ENCODE measurements around the gene PRRC2C.
"Not testable (repeated sequence)": the region's sequence is repeated elsewhere in the genome, so short reads cannot be mapped to it uniquely, and the experiment has no call there.

PRRC2C gene

DNA sequence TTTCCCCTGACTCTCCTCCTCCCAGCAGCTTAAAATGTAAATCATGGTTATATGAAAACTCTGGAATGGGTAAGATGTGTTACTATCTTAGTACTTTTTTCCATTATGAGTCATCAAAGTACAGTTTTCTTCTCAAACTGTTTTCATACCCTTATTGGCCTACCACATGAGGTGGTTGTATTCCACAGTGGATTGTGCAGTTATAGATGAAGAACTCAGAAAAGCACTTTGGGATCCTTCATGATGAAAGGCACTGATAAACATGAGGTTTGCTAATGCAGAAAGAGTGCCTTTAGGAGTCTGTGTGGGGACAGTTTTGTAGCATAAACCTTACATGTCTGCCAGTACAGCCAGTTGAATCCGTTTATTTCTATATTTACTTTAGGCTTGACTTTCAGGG, 104.7 kb downstream of the PRRC2C start:
- no peak for DNase-seq

DNA sequence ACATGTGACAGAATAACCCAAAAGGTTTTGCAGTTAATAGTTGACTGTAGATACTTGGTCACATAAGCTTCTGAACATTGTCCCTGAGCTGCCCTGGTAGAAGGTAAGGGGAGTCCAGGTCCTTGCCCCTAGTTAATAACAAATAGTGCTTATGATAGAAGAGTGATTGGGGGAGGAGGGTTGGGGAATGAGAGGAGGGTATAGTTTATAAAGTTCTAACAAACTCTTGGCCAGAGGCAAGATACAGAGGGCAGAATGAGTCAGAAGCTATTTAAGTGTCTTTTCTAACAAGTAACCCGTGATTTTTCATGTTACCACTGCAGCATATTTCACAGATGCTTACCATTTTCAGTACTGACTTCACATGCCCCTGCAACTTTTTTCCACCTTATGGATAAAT, 110.0 kb downstream of the PRRC2C start:
- DNase-seq: no peak

DNA sequence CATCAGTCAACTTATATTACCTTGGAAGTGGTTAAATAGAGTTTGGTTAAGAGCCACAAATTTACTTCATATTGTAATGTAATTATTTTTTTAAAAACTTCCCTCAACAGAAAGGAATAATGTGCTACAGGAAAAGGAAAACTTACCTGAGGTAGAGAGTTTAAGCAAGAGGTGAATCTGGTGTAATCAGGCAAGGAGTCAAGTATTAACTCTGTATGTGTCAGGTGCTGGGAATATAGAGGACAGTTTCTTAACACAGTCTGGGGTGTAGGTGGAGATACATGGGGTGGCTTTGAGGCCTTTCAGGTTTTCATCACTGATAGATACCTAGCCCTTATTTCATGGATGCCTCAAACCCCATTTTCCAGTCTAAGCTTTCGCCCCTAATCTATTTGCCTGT, 110.8 kb downstream of the PRRC2C start:
- no peak for DNase-seq

DNA sequence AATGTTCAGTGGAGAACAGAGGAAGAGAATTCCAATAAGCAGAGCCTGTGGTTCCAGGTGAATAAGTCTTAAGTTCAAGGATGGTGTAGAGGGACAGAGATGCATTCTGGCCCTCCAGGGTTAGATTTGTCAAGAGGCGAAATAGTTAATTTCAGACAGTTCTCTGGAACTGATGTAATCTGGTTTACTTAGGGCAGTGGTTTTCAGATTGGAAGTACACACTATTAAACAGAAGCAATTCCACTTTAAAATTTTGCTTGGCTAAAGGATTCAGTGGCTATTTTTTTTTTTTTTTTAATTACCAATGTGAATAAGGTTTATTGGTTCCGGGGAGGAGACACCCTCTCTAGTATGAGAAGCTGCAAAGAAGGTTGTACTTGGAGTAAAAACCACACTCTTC, 111.4 kb downstream of the PRRC2C start:
- DNase-seq: no peak

DNA sequence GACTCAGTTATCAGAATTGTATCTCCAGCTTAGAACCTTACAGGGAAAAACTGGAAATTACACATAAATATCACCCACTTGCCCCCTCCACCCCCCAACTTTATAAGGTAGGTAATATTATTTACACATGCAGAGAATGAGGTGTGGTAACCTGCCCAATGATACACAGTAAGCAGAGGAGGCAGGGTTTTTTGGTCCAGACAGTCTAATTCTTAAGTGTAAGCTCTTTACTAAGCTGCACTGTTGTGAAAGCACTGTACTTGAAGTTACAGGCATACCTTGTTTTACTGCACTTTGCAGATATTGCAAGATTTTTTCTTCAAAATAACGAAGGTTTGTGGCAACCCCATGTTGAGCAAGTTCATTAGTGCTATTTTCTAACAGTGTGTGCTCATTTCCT, 111.9 kb downstream of the PRRC2C start:
- DNase-seq: no peak

DNA sequence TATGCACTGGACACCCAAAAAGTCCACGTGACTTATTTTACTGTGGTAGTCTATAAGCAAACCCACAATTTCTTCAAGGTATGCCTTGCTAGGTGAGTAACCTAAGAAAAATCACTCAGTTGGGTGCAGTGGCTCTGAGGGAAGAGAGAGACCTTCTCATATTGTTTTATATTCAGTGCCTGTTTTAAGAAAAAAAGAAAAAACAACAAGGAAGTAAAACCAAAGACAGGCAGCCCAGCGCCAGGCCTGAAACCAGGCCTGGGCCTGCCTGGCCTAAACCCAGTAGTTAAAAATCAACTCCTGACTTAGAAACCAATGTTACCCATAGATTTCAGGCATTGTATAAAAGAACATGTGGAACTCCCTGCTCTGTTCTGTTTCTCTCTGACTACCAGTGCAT, 115.0 kb downstream of the PRRC2C start:
- not testable (repeated sequence) for DNase-seq

DNA sequence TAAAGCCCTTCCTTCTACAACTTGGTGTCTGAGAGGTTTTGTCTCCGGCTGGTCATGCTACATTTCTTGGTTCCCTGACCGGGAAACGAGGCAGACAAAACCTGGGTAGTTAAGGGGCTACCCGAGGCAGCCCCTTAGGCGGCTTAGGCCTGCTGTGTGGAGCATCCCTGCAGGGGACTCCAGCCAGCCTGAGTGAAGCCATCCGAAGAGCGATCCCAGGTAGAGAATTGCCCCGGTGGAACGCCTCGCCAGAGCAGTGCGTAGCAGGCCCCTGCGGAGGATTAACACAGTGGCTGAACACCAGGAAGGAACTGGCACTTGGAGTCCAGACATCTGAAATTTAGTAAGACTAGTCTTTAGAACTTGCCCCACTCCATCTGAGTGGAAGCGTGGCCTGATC, 115.5 kb downstream of the PRRC2C start:
- no peak for DNase-seq

DNA sequence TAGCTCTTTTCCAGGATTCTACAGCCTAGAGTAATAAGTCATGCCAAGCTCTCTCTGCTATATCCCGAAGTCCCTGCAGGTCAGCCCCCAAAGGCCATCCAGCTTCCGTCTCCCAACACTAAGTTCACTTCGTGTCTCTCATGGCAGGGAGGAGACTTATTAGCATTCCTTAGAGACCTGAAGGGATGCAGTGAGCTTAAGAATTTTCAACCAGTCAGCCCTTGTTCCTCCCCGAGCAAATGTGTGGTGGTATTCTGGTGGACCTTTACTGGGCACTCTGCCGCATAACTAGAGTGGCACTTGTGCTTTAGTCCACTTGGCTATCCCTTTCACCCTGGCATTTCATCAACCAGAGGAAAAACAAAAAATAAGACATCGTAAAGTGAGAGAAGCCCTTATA, 117.7 kb downstream of the PRRC2C start:
- not testable (repeated sequence) for DNase-seq

DNA sequence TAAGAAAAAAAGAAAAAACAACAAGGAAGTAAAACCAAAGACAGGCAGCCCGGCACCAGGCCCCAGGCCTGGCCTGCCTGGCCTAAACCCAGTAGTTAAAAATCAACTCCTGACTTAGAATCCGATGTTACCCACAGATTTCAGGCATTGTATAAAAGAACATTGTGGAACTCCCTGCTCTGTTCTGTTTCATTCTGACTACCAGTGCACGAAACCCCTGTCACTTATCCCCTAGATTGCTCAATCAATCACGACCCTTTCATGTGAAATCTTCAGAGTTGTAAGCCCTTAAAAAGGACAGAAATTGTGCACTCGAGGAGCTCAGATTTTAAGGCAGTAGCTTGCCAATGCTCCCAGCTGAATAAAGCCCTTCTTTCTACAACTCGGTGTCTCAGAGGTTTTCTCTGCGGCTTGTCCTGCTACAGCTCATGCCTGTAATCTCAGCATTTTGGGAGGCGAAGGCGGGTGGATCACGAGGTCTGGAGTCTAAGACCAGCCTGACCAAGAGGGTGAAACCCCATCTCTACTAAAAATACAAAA, 121.1 kb downstream of the PRRC2C start:
- DNase-seq: no peak

DNA sequence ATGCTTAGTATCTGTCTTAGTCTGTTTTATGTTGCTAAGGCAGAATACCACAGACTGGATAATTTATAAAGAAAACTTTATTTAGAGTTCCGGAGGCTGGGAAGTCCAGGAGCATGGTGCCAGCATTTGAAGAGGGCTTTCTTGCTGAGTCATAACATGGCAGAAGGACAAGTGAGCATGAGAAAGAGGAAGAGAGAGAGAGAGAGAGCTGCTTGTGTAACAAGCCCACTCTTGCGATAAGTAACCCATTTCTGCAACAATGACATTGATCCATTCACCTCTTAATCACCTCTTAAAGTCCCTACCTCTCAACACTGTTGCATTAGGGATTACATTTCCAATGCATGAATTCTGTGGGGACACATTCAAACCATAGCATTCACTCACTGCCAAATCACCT, 125.1 kb downstream of the PRRC2C start:
- DNase-seq: no peak

DNA sequence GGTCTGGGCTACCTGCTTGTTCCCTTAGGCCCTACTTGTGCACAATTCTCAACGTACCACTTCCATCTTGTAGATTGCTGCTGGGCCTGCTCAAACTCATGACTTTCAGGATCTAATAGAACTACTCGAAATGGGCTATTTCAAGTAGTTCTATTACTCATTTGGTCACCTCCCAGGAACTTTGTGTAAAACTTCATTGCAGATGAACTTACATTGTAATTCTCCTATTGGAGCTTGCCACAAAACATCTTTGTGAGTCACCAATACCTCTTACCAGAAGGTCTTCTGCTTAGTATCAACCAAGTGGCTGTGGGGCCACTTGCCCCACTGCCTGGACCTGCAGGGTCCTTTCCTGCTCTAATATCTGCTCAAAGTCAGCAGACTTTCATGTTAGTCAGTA, 126.0 kb downstream of the PRRC2C start:
- no peak for DNase-seq

DNA sequence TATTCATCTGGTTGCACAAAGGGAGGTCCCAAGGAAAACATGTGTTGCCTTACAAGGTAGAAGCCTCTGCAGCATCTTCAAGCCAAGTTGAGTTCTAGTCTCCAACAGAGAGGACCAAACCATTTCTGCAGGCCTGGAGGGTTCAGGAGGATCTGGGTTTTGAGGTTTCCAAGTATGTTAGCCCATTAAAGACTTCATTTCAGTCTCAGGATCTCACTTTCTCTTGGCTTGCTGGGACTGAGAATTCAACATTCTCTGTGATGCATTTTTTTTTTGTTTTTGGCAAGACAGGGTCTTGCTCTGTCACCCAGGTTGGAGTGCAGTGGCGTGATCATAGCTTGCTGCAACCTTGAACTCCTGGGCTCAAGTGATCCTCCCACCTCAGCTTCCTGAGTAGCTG, 128.0 kb downstream of the PRRC2C start:
- no peak for DNase-seq

DNA sequence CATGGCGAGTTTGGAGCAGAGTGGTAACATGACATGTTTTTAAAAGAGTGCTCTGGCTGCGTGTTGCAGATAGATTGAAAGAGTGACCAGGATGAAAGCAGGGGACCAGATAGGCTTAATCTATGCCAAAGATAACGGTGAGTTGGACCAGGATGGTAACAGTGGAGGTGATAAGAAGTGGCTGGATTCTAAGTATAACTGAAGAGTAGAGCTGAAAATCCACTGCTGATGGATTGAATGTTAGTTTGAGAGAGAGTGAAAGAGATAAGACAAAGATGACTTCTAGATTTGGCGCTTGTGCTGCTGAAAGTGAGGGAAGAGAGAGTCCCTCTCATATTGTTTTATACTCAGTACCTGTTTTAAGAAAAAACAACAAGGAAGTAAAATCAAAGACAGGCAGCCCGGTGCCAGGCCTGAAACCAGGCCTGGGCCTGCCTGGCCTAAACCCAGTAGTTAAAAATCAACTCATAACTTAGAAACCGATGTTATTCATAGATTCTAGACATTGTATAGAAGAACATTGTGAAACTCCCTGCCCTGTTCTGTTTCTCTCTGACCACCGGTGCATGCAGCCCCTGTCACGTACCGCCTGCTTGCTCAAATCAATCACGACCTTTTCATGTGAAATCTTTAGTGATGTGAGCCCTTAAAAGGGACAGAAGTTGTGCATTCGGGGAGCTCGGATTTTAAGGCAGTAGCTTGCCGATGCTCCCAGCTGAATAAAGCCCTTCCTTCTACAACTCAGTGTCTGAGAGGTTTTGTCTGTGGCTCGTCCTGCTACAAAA, 130.0 kb downstream of the PRRC2C start:
- DNase-seq: not testable (repeated sequence)

DNA sequence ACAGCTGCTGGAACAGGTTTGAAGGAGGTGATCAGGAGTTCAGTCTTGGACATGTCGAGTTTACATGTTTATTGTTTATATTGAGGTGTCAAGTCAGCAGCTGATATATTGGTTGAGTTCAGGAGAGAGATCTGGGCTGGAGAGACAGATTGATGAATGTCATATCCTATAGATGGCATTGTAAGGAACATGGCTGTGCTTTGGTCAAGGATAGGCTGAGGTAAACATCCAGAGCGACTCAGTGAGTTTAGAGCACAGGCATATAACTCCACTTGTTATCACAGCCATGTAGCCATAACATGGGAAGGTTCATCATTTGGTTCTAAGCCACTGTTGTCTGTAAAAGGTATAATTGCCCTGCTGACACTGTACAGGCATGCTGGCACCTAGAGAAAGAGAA, 131.3 kb downstream of the PRRC2C start:
- no peak for DNase-seq

DNA sequence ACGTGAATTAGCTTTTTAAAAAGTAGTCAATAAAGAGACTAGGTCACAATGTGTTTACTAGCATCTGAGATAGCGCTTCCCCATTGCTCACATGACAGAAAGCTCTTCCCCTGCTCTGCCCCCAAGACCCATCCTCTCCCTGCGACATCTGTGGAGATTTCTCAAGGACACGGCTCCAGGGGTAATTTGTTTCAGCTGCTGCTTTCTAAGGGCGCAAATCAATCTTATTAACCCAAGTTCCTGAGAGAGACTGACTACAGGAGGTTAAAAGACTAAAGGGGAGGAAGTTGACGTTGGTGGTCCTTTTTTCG, 136.8 kb downstream of the PRRC2C start, which contains the start of gene MYOCOS:
Gene MYOCOS, plus strand, starts transcription at position 92 of the 311 bp plus-strand sequence. CDS start 1,641 bp downstream, outside the sequence.
- DNase-seq: no peak

DNA sequence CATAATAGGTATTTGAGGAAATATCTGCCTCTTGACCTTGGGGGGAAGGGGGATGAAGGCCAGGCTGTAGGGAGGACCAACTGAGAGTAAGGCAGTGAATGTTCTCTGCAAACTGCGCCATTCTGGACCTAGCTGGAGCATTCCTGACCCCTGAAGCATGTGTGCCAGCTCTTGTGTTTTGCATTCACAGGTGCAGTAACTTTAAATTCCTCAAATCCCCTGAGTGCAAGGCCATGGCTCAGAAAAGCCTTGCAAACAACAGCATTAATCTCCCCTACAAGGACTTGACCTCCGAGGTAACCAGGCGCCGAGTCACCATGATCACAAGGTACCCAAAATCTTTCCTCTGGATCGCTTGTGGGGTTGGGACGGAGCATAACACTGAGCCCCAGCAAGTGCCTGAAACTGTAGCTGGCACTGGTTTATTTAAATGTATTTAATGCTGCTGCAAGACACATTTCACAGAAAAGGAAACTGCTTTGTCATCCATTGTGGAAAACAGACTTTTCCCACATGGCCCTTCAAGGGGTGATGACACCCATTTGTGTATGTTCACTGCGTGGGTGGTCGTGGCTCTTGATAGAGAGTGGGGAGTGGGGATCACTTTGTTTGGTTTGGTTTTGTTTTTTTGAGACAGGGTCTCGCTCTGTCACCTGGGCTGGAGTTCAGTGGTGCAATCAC, 138.5 kb downstream of the PRRC2C start:
- DNase-seq: no peak

DNA sequence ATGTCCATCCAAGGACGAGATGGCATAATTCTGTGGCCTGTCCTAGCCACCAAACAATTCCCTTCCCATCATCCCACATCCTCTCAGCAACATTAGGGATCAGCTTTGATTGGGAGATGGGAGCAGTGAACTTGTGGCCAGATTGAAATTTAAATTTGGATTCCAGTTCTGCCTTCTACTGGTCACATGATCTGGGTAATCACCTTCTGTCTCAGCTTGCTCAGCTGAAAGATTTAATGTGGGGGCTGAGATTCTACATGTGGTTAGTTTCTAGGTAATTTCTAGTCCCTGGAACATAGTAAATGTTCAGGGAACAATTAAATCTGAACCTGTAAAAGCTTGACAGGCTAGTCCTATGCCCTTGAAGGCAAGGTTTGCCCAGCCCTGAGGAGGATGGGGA, 139.9 kb downstream of the PRRC2C start:
- DNase-seq: no peak

DNA sequence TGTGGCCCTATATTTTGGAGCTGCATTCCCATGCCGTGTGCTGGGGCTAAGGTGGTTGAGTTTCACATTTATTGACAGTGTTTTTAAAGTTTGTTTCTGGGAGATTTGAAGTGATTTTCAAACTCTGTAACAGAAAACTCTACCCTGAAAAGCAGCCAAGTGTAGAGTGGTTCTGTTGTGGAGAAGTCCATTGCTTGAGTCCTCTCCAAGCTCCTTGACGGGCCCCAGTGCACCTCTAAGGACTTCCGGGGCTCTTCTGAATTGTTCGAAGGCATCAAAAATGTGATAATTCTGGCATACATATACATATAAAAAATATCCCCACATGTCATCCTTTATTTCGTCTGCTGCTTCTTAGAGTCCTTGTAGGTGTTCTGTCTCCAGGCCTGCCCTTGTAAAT, 141.7 kb downstream of the PRRC2C start:
- DNase-seq: no peak

DNA sequence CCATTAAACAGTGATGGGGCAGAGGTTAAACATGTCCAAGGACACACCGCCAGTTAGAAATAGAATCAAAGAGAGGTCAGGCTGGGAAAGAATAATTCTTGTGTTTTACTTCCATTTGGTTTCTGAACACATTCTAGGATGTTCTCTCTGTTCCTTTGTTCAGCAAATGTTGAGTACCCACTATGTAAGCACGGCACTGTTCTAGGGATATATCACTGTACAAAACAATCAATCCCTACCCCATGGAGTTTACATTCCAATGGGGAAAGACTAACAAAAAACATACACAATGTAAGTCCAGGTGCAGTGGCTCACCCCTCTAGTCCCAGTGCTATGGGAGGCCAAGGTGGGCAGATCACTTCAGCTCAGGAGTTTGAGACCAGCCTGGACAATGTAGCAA, 142.9 kb downstream of the PRRC2C start:
- DNase-seq: no peak

DNA sequence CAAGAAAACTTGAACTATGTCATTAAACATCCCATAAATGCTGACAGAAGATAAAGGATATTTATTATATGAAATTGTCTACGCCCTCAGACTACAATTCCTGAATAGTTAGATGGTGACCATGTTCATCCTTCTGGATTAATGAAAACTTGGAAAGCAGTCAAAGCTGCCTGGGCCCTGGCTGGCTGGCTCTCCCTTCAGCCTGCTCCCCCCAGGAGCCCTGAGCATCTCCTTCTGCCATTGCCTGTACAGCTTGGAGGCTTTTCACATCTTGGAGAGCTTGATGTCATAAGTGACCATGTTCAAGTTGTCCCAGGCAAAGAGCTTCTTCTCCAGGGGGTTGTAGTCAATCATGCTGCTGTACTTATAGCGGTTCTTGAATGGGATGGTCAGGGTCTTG, 150.3 kb downstream of the PRRC2C start:
- no peak for DNase-seq

DNA sequence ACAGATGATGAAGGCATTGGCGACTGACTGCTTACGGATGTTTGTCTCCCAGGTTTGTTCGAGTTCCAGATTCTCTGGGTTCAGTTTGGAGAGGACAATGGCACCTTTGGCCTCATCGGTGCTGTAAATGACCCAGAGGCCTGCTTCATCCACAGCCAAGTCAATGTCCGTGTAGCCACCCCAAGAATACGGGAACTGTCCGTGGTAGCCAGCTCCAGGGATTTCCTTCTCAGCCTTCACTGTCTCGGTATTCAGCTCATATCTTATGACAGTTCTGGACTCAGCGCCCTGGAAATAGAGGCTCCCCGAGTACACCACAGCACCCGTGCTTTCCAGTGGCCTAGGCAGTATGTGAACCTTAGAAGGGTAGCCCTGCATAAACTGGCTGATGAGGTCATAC, 150.8 kb downstream of the PRRC2C start:
- no peak for DNase-seq

DNA sequence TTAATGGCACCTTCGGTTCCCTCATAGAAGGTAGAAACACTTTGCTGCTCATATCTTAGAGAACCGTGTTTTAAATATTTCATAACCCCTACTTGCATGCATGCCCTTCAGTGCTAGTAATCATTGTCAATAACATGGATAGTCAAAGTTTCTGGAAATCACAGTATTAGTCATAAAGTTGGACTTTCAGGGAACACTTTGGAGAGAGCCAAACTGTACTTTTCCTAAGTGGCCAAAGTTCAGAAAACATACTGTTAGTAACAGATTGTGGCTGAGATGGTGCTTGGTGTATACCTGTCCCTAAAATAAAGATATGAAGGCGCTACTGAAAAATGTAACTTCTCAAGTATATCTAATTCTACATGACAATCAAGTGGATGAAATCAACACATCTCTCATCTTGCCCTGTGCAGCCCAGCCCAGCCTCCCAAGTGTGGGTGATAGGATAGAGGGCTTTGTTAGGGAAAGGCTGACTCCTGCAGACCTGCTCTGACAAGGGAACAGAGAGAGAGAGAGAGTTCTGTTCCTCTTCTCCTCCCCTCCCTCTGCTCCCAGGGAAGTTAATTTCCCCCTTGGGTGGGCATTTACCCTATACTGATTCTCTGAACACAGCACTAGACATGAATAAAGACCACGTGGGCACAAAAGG, 152.7 kb downstream of the PRRC2C start:
- no peak for DNase-seq

DNA sequence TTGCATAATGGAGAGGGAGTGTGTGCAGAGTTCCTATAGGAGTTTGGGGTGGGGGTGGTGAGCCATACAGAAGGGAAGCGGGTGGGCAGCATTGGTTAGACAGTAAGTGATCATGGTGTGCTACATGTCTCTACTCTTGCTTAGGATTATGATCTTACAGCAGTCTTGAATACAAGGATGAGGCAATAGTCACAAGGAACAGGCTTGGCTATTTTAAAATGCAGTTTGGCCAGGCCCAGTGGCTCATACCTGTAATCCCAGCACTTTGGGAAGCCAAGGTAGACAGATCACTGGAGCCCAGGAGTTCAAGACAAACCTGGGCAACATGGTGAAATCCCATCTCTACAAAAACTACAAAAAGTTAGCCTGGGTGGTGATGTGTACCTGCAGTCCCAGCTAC, 154.9 kb downstream of the PRRC2C start:
- DNase-seq: no peak
